Smooth muscle cell (in vitro differentiated cells): Measurements from ENCODE around the gene PLA2G15. TPM values are rescaled to one million over a fixed set of nuclear protein-coding genes. Genes with fewer than 3 reads are reported as not detected.

Experiments used
- DNase-seq: peaks from one replicate; lab custom pipeline; 2025; ENCODE audit not compliant: unreplicated experiment; lab: John Stamatoyannopoulos, UW
- H2AFZ ChIP-seq: fragments of 200-600 bp; sonication (generic); 2 replicates; pipeline ENCODE4 v1.6.0; 2016; ENCODE audit warnings: antibody characterized with exemption, low read depth, mild to moderate bottlenecking
- H3F3A ChIP-seq: fragments of 200-600 bp; sonication (generic); 2 replicates; pipeline ENCODE4 v1.6.0; 2017; ENCODE audit warnings: antibody characterized with exemption, low read depth
- H3K27ac ChIP-seq: fragments of 200-600 bp; sonication (generic); 2 replicates; pipeline ENCODE4 v1.5.1; 2016; ENCODE audit warnings: low read depth, mild to moderate bottlenecking
- H3K27me3 ChIP-seq: fragments of 200-600 bp; sonication (generic); 2 replicates; pipeline ENCODE4 v1.6.1; 2016; ENCODE audit warnings: low read depth, mild to moderate bottlenecking
- H3K36me3 ChIP-seq: fragments of 200-600 bp; sonication (generic); 2 replicates; pipeline ENCODE4 v1.5.1; 2016; ENCODE audit warnings: low read depth
- H3K4me1 ChIP-seq: fragments of 200-600 bp; sonication (generic); 2 replicates; pipeline ENCODE4 v1.5.1; 2016; ENCODE audit warnings: low read depth
- H3K4me2 ChIP-seq: fragments of 200-600 bp; sonication (generic); 2 replicates; pipeline ENCODE4 v1.6.0; 2016; ENCODE audit warnings: mild to moderate bottlenecking
- H3K4me3 ChIP-seq: fragments of 200-600 bp; sonication (generic); 2 replicates; pipeline ENCODE4 v1.5.1; 2016; ENCODE audit warnings: mild to moderate bottlenecking
- H3K79me2 ChIP-seq: fragments of 200-600 bp; sonication (generic); 2 replicates; pipeline ENCODE4 v1.6.0; 2016; ENCODE audit warnings: low read depth, mild to moderate bottlenecking
- H3K9ac ChIP-seq: fragments of 200-600 bp; sonication (generic); 2 replicates; pipeline ENCODE4 v1.6.0; 2016; ENCODE audit warnings: low read depth
- H3K9me3 ChIP-seq: fragments of 200-600 bp; sonication (generic); replicated peaks from 2 replicates; pipeline ENCODE4 v1.5.1; 2016; ENCODE audit warnings: low read depth
- H4K20me1 ChIP-seq: fragments of 200-600 bp; sonication (generic); 2 replicates; pipeline ENCODE4 v1.6.0; 2016; ENCODE audit warnings: low read depth
- WGBS: methylation state at CpG from one replicate; pipeline ENCODE4 v1.1.7; 2016; ENCODE audit warnings: low lambda C conversion rate; 5-methylcytosine and 5-hydroxymethylcytosine counted together
- polyA plus RNA-seq: library from polyadenylated mRNA; unstranded; fragments of >200 nt; fragmentation: Nextera tagmentation; extraction: Ambion mirVana; gene quantifications from 2 replicates; pipeline ENCODE4 v1.2.1, GENCODE V29; 2016
- total RNA-seq: library from RNA; depleted of rRNA; stranded (reverse); fragments of >200 nt; gene quantifications from 2 replicates; pipeline ENCODE4 v1.2.3, GENCODE V29; 2014
- TF ChIP-seq, protein P1 (sequence below): fragments of 200-600 bp; sonication (generic); IDR thresholded peaks from 2 replicates; pipeline ENCODE4 v1.5.1; 2017; ENCODE audit warnings: borderline replicate concordance, mild to moderate bottlenecking, antibody characterized with exemption; ENCODE audit not compliant: insufficient read depth, poor library complexity, severe bottlenecking

Gene PLA2G15
- total and polyA plus RNA-seq, 2 experiments from 2014 or later = 22.5 to 38.3 TPM

- Histone ChIP-seq H3F3A (no peaks in the 10 kb centered on the region), H4K20me1 (peaks cover 87% of the 10 kb centered on the region), H3K4me2 (no peak overlapping the region), H3K4me1 (no peaks in the 10 kb centered on the region), H3K9ac (no peak overlapping the region), H3K9me3 (no peaks in the 10 kb centered on the region), H3K4me3 (no peak overlapping the region), H3K27me3 (no peaks in the 10 kb centered on the region), H3K27ac (no peak overlapping the region), H3K36me3 (no peaks in the 10 kb centered on the region), H3K79me2 (peaks cover 20% of the 10 kb centered on the region), H2AFZ (no peak overlapping the region)
- no peak for DNase-seq
- TF ChIP-seq, protein P1, sequence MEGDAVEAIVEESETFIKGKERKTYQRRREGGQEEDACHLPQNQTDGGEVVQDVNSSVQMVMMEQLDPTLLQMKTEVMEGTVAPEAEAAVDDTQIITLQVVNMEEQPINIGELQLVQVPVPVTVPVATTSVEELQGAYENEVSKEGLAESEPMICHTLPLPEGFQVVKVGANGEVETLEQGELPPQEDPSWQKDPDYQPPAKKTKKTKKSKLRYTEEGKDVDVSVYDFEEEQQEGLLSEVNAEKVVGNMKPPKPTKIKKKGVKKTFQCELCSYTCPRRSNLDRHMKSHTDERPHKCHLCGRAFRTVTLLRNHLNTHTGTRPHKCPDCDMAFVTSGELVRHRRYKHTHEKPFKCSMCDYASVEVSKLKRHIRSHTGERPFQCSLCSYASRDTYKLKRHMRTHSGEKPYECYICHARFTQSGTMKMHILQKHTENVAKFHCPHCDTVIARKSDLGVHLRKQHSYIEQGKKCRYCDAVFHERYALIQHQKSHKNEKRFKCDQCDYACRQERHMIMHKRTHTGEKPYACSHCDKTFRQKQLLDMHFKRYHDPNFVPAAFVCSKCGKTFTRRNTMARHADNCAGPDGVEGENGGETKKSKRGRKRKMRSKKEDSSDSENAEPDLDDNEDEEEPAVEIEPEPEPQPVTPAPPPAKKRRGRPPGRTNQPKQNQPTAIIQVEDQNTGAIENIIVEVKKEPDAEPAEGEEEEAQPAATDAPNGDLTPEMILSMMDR = no peak
- 87% methylated on average over 5 of the region's 5 CpGs for WGBS
These were observed 38.2 kb downstream of the PLA2G15 start for GRCh38 chr16:68283346-68283745.

DNA sequence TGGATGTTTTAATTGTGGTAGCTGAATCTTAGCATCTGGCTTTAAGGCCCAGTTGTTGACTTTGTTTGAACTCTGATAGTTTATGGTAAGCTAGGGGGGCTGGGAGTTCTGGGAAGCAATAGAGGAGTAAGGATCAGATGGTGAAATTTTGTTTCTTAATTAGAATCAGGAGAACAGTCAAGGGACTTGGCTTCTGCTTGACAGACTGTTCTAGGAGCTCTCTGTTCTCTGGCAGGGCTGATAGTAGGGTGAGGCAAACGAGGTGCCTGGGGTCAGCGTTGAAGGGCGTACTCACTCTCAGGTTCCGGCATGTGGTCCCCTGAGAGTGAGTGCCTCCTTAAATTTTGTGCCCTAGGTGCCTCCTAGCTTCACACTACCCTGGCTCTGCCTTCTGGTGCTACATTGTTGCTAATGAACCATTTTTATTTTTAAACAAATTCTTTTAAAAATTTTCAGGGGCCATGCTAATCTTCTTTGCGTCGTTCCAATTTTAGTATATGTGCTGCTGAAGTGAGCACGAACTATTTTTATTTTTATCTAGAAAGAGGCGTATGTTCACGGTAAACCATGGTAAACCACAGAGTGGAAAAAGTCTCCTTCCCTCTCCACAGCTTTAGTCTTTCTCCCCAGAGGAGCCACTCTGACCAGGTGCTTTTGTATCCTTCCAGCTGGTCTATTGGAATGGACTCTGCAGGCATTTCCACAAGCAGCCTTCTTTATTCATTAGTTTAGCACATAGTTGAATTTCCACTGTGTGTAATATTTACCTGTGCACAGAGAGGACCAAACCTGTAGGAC, 38.8 kb downstream of the PLA2G15 start:
- Histone ChIP-seq H3K4me2 (no peak overlapping the region), H3K9ac (no peak overlapping the region), H3K9me3 (no peaks in the 10 kb centered on the region), H3K79me2 (peaks cover 20% of the 10 kb centered on the region), H2AFZ (no peak overlapping the region), H3F3A (no peaks in the 10 kb centered on the region), H3K4me1 (no peaks in the 10 kb centered on the region), H3K27me3 (no peaks in the 10 kb centered on the region), H4K20me1 (peaks cover 91% of the 10 kb centered on the region), H3K36me3 (no peaks in the 10 kb centered on the region), H3K27ac (no peak overlapping the region), H3K4me3 (no peak overlapping the region)
- TF ChIP-seq, protein P1 = no peak
- DNase-seq = no peak
- WGBS = 91% methylated on average over 9 of the region's 9 CpGs

DNA sequence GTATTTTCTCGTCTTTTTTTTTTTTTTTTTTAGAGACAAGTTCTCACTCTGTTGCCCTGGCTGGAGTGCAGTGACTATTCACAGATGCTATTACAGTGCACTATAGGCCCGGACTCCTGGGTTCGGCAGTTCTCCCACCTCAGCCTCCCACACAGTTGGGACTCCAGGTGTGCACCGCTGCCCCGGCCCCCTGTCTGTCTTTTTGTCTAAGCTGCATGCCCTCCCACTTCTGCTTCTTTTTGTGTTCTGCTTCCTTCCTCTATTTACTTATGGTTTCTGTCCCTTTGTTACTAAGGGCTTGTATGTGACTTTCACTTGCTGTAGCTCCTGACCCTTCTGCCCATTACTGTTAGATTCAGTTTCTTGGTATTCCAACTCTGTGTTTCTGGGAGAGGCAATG, 39.7 kb downstream of the PLA2G15 start:
- 97% methylated on average over 5 of the region's 5 CpGs for WGBS
- Histone ChIP-seq H3K4me2 (no peak overlapping the region), H4K20me1 (peaks cover 95% of the 10 kb centered on the region), H3K27ac (no peak overlapping the region), H2AFZ (no peak overlapping the region), H3K9ac (no peak overlapping the region), H3K36me3 (no peaks in the 10 kb centered on the region), H3K4me3 (no peak overlapping the region), H3K27me3 (no peaks in the 10 kb centered on the region), H3K79me2 (peaks cover 18% of the 10 kb centered on the region), H3K9me3 (no peaks in the 10 kb centered on the region), H3F3A (no peaks in the 10 kb centered on the region), H3K4me1 (no peaks in the 10 kb centered on the region)
- no peak for DNase-seq
- TF ChIP-seq, protein P1 = no peak

DNA sequence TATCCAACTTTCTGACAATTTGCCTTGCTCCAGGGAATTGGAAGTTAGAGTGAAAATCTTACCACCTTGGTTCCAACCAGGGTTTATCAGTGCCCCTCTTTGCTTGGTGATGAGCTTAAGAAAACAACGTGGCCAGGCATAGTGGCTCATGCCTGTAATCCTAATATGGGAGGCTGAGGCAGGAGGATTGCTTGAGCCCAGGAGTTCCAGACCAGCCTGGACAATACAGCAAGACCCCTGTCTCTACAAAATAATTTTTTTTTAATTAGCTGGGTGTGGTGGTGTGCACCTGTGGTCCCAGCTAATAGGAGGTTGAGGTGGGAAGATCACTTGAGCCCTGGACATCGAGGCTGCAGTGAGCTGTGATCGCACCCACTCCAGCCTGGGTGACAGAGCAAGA, 40.5 kb downstream of the PLA2G15 start:
- Histone ChIP-seq H3K4me1 (no peaks in the 10 kb centered on the region), H3K4me2 (no peak overlapping the region), H3K9ac (no peak overlapping the region), H3K27me3 (no peaks in the 10 kb centered on the region), H3F3A (no peaks in the 10 kb centered on the region), H3K27ac (no peak overlapping the region), H3K36me3 (no peaks in the 10 kb centered on the region), H3K9me3 (no peaks in the 10 kb centered on the region), H4K20me1 (peaks cover 87% of the 10 kb centered on the region), H3K79me2 (peaks cover 15% of the 10 kb centered on the region), H2AFZ (no peak overlapping the region), H3K4me3 (no peak overlapping the region)
- TF ChIP-seq, protein P1 = no peak
- DNase-seq = no peak
- WGBS = 96% methylated on average over 3 of the region's 3 CpGs
